ENCODE measurements around the gene PTPRM.

The PTPRM gene

GRCh38 chr18:7896805-7897518 lies 329.8 kb downstream of the PTPRM start:
- no peak overlapping the region for H3K4me2 ChIP-seq (ENCODE audit: low read depth, low read length, poor library complexity, severe bottlenecking)
- no peaks in the 10 kb centered on the region for H3K9me3 ChIP-seq (ENCODE audit: insufficient read depth, low read length)

GRCh38 chr18:7898181-7898580 lies 331.1 kb downstream of the PTPRM start:
- H3K9ac ChIP-seq (ENCODE audit: low read length): no peak overlapping the region
- H4K20me1 ChIP-seq (ENCODE audit: low read depth, low read length): no peaks in the 10 kb centered on the region
- TF ChIP-seq CTCF (IDR thresholded peaks at IDR 0.05; ENCODE audit: insufficient read depth, low read length, poor library complexity, severe bottlenecking) (no peak), EZH2phosphoT487 (conservative IDR thresholded peaks at IDR 0.05; ENCODE audit: low read length) (no peak)
- no peaks in the 10 kb centered on the region for H3K27me3 ChIP-seq (ENCODE audit: low read length)
- no peaks in the 10 kb centered on the region for H3K36me3 ChIP-seq (ENCODE audit: low read length)
- H3K9me3 ChIP-seq (ENCODE audit: insufficient read depth, low read length): no peaks in the 10 kb centered on the region
- H3K4me2 ChIP-seq (ENCODE audit: low read depth, low read length, poor library complexity, severe bottlenecking): no peak overlapping the region
- H3K79me2 ChIP-seq (ENCODE audit: insufficient read depth, low read length): no peaks in the 10 kb centered on the region
- H3K27ac ChIP-seq (ENCODE audit: low read depth, low read length): no peak overlapping the region
- H2AFZ ChIP-seq (ENCODE audit: low read depth, low read length, severe bottlenecking): no peak overlapping the region
- H3K4me3 ChIP-seq (ENCODE audit: insufficient read depth, low read length, poor library complexity, severe bottlenecking): no peak overlapping the region
- no peaks in the 10 kb centered on the region for H3F3A ChIP-seq (ENCODE audit: insufficient read depth)
- H3K9me2 ChIP-seq (replicated peaks; ENCODE audit: insufficient read depth, low read length): no peaks in the 10 kb centered on the region

More at GRCh38 chr18:7896805-7897518, 329.8 kb downstream of the PTPRM start:
- no peaks in the 10 kb centered on the region for H3K36me3 ChIP-seq (ENCODE audit: low read length)
- no peak overlapping the region for H3K4me3 ChIP-seq (ENCODE audit: insufficient read depth, low read length, poor library complexity, severe bottlenecking)
- H3K9ac ChIP-seq (ENCODE audit: low read length): no peak overlapping the region
- H3K27ac ChIP-seq (ENCODE audit: low read depth, low read length): no peak overlapping the region
- no peaks in the 10 kb centered on the region for H3K27me3 ChIP-seq (ENCODE audit: low read length)
- no peaks in the 10 kb centered on the region for H3K79me2 ChIP-seq (ENCODE audit: insufficient read depth, low read length)
- H3F3A ChIP-seq (ENCODE audit: insufficient read depth): no peaks in the 10 kb centered on the region
- TF ChIP-seq CTCF (IDR thresholded peaks at IDR 0.05; ENCODE audit: insufficient read depth, low read length, poor library complexity, severe bottlenecking) (no peak), EZH2phosphoT487 (conservative IDR thresholded peaks at IDR 0.05; ENCODE audit: low read length) (no peak)
- H3K9me2 ChIP-seq (replicated peaks; ENCODE audit: insufficient read depth, low read length): no peaks in the 10 kb centered on the region
- no peak overlapping the region for H2AFZ ChIP-seq (ENCODE audit: low read depth, low read length, severe bottlenecking)
- no peaks in the 10 kb centered on the region for H4K20me1 ChIP-seq (ENCODE audit: low read depth, low read length)

GRCh38 chr18:7899078-7899477 lies 332.0 kb downstream of the PTPRM start:
- Histone ChIP-seq H4K20me1 (ENCODE audit: low read depth, low read length) (no peaks in the 10 kb centered on the region), H3K4me3 (ENCODE audit: insufficient read depth, low read length, poor library complexity, severe bottlenecking) (no peak overlapping the region), H3K9me2 (replicated peaks; ENCODE audit: insufficient read depth, low read length) (no peaks in the 10 kb centered on the region), H3K9ac (ENCODE audit: low read length) (no peak overlapping the region), H3K27ac (ENCODE audit: low read depth, low read length) (no peak overlapping the region), H3F3A (ENCODE audit: insufficient read depth) (no peaks in the 10 kb centered on the region), H2AFZ (ENCODE audit: low read depth, low read length, severe bottlenecking) (no peak overlapping the region), H3K79me2 (ENCODE audit: insufficient read depth, low read length) (no peaks in the 10 kb centered on the region), H3K36me3 (ENCODE audit: low read length) (no peaks in the 10 kb centered on the region), H3K9me3 (ENCODE audit: insufficient read depth, low read length) (no peaks in the 10 kb centered on the region), H3K27me3 (ENCODE audit: low read length) (no peaks in the 10 kb centered on the region), H3K4me2 (ENCODE audit: low read depth, low read length, poor library complexity, severe bottlenecking) (no peak overlapping the region)
- no peak for TF ChIP-seq CTCF (IDR thresholded peaks at IDR 0.05; ENCODE audit: insufficient read depth, low read length, poor library complexity, severe bottlenecking)
- TF ChIP-seq EZH2phosphoT487 (conservative IDR thresholded peaks at IDR 0.05; ENCODE audit: low read length): no peak

Measured in SU-DHL-6 (cell line).